GM21723 (cell line): Measurements from ENCODE around the gene KAT6B.

Experiments used
- ATAC-seq: cut with Tn5 transposase; IDR thresholded peaks from one replicate; pipeline ENCODE4 v1.9.1; 2021; ENCODE audit warnings: mild to moderate bottlenecking, moderate library complexity; ENCODE audit not compliant: unreplicated experiment

KAT6B gene

DNA sequence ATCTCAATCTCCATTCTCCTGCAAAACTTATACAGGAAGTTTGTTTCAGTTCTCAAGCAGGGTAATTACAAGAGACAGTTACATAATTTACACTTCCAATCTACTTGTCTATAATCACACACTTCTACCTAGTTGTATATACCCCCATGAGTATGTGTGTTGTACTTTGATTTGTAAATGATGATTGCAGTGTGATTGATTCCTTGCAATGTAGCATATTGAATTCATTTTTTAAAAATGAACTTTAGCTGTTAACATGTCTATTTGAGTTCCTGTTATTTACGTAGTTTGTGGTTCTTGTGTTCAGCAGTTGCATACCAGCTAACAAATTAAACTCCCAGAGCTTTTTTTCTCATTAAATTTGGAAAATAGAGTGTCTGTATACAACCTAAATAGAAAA is 182.6 kb downstream of the KAT6B start:
- no peak for ATAC-seq

DNA sequence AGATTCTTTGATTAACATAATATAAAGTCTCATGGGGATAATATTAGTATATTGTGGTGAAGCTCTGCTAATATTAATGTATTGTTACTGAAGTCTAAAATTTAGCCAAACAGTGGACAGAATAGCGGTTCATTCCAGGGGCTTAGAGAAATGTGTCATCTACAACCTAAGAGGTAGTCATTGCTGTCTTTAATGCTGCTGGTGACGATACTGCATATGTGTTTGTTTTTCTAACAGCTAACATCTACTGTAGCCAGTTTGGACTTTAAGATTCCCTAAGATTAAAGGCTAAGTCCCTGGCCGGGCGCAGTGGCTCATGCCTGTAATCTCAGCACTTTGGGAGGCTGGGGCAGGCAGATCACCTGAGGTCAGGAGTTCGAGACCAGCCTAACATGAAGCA is 183.0 kb downstream of the KAT6B start:
- no peak for ATAC-seq

DNA sequence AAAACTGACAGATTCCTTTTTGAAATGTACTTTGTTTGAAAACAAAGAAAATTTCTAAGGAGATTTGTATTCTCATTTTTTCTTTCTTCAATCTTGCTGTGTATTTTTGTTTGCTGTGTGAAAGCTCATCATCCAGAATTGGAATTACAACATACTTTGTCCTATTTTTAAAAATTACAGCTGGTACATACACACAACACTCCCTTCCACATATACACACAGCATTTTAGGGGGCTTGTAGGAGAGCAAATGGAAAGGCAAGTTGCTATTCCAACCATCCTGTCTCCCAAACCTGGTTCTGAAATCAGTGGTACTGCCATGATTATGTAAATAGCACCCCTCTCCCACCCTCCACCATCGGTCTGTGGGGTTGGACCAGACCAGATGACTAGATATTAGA is 184.0 kb downstream of the KAT6B start:
- no peak for ATAC-seq

DNA sequence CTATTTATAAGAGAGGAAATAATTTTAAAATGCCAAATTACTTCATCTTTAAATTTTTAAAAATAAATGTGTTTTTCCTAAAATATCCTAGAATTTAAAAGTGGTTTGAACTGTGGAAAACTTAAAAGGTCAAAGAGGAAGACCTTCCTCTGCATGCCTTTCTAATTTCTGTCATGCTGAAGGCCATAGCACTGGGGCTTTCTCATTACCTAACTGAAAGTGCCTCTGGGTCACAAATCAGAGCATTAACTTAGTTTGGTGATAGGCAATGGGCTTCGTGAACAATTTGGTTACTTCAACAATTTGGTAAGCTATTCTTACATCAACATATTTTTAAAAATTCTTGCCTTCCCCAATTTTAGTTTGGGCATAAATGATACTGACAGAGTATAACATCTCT is 184.8 kb downstream of the KAT6B start:
- ATAC-seq, result no peak

DNA sequence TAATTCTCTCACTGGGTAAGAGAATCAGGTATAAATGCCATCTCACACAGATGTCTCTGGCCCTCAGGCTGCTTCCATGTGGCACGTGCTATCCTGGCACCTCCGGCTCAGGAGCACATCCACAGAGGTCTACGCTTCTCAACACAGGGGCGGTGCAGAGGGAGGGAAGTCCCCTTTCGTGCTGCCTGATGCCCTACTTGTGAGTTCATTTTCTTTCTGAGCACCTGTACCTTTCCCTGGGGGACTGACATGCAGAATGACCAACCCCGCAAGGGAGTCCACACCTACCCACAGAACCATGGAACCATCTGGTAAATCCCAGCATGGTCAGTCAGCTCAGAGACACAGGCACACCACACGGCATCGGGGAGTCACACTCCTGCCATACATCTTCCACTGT is 186.1 kb downstream of the KAT6B start:
- ATAC-seq, result no peak

DNA sequence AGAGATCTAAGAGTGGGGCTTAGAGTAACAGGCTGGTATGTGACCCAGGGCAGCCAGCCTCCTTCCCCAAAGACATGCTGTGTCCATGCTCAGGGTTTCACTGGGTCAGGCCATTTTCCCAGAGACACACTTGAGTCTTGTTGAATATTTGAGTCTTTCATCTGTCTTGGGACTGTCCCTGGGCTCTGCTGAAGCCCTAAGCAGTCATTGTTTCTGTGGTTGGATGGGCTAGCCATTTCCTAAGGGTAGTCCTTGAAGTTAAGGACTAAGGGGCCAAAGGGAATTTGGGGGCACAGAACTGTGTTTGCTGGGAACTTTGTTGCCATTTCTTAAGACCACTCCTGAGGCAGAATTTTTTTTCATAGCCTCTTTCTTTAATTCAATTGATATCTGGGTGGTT is 186.6 kb downstream of the KAT6B start:
- ATAC-seq, result no peak

DNA sequence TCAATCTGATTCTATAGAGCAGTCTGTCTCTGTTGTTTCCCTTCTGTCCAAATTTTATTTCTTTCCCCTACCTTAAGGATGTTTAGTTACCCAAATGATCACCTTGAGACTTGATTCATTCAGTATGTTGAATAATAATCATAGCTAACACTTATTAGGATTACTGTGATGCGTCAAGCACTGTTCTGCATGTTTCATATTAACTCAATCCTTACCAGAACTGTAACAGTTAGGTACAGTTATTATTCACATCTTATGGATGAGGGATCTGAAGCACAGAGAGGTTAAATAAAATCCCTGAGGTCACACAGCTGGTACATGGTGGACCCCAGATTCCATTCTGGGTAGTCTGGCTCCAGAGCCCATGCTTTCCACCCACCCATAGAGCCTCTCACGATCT is 187.1 kb downstream of the KAT6B start:
- no peak for ATAC-seq

DNA sequence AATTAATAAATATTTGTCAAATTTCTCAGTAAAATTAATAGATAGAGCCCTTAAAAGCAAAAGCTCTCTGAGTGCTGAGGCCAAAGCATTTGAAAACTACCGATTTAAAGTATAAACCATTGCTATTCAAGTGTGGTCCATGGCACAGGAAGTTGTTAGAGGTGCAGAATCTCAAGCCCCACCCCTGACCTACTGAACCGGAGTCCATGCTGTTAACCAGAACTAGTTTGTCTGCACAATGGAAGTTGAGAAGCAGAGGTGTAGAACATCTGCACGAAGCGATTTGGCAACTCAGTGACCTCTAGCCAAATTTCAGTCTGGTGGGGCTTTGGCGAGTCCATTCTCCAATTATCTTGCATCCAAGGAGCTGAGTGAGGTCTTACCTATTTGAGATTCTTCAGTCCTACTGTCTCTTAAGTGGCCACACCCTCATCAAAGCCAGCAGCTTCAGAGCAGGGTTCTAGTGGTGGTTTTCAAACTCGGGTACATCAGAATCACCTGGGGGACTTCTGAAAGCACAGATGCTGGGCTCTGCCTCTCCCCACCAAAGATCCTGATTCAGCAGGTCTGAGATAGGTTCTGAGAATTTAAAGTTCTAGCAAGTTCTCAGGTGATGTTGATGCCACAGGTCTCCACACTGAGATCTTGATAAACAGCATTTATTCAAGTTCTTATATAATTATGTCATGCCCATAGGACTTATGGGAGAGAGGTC is 188.3 kb downstream of the KAT6B start:
- ATAC-seq, result no peak

DNA sequence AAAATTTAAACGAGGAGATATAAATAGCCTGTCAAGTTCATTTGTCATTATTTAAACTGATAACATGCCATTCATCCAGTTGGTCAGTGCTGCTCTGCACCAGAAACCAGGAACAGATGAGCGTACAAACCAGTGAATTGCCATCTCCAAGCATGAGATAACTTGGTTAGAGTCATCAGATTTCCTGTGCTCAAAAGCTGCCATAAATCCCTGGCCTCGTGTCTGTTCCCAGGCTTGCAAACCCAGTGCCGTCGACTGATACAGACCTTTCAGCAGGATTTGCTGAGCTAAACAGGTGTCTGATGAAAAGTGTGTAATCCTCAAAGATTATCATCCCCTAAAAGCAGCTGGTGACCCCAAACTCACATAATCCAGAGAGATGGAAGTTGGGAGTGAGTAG is 189.0 kb downstream of the KAT6B start:
- no peak for ATAC-seq

DNA sequence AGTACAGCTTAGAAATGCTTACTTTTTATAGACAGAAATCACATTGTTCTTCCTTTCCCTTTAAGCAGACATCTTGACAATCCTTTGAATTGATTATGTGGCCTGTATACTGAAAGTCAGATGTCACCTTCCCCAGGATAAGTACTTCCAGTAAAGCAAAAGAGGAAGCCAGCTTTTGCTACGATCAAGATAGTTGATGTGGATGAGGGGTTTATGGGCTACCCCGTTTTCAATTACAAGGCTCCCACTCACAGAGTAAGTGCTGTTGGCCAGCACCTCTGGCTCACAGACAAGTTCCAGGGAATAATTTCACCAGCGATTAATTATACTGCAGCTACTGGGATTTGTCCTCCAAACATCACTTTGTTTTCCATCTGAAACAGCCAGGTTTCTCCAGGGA is 189.9 kb downstream of the KAT6B start:
- no peak for ATAC-seq

DNA sequence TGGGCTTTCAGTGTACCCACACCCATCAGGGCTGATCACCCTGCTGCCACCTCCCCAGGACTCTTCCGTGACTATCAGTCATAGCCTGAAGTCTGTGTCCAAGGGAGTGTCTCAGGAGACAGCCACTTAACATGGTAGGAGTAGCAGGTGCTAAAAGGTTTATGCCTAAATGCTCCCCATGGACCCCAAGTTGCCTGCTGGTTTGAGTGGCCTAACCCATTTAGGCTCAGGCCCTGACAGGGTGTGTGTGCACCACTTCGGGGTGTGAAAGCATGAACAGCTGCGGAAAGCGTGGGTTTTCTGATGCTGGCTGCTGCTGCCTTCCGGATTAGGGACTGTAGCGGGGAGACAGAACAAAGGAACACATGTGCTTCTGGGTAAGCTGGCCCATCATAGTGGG is 191.9 kb downstream of the KAT6B start:
- ATAC-seq, result no peak

DNA sequence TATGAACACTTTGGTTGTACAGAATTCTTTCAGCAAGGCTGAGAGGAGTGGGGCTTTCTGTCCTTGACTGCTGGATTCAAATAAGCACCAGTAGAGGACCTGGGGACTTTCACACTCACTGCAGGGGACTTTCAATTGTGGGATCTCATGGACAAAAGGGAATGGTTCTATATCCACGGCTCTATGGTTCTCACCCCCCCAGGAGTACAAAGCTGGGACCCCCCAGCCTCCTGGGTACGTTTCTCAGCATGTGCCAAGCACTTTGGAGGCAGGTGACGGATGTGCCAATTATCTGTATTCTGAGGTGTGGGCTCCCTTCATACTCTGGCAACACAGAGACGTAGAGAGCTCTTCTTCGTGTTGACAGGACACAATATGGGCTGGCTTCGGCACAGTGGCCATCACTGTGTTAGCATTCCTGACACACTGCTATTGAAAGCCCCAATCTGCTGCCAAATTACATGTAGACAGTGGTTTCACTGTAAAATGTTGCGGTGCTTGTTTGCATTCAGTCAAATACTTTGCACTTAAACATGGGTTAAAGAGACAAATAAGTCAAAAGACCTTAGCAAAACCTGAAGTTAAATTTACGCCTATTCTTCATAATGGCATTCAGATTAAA is 192.4 kb downstream of the KAT6B start:
- no peak for ATAC-seq

DNA sequence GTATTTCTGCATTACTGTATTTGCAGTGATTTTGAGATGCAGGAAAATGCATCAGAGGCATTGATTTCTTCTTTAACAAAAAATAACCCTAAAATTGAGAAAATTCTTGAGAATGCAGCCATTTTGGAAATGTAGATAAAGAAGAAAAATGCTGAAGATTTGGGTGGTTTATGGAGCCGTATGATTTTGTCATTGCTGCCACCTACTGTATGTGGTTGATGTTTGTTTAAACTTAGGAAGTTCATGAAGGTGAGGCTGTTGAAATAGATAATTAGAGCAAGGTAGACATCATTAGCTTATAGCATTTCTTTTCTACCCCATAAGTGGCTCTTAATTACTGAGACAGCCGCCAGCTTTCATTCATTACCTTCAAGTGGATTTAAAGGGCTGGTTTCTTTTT is 193.0 kb downstream of the KAT6B start:
- no peak for ATAC-seq

DNA sequence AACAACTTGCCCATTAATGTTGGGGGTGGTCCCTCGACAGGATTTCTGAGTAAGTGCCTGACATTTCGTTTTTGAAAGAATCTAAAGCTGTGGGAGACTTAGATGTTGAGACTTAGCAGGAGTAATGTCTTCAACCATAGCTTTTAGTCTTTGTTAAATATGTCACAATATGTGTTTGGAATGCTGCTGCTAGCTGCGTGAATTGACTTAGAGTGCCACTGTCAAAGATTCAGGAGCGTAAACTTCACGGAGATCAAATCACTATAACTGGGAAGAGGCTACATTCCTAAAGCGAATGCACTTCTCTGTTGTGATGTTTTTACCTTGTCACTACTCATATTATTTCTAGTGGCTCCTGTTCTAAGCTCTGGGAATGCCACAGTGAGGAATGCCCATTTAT is 193.8 kb downstream of the KAT6B start:
- ATAC-seq, result no peak

DNA sequence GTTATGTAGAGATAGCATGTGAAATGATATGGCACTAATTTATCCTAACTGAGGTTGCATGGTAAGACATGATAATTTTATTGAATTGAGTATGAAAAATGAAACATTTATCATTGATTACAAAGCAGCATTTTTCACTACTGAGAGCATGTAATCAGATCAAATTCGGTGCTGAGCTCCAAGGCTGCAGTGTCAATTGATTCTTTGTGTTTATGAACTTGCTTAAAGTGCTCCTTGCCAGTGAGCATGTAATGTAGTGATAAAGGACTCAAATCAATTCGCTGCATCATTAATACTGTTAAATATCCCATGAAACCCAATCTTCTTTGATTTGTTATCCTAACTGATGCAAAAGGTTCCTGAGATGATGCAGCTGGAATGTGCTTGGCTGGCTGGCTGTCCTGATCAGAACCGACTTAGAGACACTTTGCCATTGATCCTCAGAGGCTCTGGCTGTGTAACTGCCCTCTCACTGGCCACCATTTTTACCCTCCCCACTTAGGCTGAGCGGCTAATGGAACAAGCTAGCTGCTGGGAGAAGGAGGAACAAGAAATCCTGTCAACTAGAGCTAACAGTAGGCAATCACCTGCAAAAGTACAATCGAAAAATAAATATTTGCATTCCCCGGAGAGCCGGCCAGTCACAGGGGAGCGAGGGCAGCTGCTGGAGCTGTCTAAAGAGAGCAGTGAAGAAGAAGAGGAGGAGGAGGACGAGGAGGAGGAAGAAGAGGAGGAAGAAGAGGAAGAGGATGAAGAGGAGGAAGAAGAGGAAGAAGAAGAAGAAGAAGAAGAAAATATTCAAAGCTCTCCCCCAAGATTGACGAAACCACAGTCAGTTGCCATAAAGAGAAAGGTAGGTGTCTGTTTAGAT is 195.2 kb downstream of the KAT6B start:
- ATAC-seq, result no peak

DNA sequence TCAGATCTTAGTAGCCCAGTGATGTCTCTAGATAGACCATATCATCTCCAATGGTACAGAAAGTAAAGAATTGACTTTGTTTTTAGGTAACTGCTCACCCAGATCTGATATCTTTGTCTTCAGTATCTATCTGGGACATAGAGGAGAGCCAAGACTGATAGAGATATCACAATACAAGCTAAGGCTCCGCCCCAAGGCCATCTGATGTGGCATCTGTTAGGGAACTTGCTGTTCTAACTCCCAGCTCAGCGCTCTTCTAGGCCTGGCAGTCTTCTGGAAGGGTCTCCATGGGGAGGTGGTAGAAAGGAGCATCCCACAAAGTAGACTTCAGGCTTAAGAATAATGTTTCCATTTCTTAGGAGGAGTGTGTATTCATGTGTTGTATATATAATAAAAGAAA is 196.7 kb downstream of the KAT6B start:
- ATAC-seq, result no peak

DNA sequence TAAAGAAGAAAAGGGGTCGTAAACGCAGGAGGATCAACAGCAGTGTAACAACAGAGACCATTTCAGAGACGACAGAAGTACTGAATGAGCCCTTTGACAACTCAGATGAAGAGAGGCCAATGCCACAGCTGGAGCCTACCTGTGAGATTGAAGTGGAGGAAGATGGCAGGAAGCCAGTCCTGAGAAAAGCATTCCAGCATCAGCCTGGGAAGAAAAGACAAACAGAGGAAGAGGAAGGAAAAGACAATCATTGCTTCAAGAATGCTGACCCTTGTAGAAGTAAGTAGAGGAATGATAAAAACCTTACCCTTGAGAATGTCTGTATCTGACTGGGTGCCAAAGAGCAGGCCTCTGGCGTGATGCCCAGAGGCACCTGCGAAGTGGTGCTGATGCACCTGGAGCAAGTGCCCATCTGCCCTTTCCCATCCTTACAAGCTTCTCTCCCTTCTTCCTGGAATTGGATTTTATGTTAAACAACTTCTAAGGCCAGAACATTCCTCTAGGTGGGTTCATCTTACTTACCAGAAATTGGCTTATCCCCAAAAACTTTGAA is 198.6 kb downstream of the KAT6B start:
- ATAC-seq, result no peak

DNA sequence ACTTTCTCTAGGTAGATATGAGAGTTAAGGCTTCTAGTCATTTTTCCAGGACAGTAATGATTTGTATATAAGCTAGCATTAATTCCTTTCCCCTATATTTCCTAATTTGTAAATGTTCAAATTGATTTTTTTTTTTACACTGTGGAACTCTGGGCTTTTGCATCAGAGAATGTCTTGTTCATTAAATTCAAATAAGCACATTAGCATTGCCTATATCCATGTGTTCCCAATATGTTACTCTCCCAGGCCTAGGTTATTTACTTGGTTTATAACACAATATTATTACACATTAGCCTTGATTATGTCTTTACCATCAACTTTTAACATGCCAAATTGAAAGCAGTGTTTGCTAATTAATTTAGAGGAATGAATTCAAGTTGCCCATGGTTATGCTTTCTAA is 201.6 kb downstream of the KAT6B start:
- ATAC-seq, result no peak

DNA sequence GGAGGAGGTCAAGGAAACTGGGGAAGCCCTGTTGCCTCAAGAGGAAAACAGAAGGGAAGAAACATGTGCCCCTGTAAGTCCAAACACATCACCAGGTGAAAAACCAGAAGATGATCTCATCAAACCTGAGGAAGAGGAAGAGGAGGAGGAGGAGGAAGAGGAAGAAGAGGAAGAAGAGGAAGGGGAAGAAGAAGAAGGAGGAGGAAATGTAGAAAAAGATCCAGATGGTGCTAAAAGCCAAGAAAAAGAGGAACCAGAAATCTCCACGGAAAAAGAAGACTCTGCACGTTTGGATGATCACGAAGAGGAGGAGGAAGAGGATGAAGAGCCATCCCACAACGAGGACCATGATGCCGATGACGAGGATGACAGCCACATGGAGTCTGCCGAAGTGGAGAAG is 202.3 kb downstream of the KAT6B start:
- ATAC-seq, result no peak

DNA sequence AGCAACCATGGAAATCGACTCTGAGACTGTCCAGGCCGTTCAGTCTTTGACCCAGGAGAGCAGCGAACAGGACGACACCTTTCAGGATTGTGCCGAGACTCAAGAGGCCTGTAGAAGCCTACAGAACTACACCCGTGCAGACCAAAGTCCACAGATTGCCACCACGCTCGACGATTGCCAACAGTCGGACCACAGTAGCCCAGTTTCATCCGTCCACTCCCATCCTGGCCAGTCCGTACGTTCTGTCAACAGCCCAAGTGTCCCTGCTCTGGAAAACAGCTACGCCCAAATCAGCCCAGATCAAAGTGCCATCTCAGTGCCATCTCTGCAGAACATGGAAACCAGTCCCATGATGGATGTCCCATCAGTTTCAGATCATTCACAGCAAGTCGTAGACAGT is 203.0 kb downstream of the KAT6B start:
- ATAC-seq, result no peak

DNA sequence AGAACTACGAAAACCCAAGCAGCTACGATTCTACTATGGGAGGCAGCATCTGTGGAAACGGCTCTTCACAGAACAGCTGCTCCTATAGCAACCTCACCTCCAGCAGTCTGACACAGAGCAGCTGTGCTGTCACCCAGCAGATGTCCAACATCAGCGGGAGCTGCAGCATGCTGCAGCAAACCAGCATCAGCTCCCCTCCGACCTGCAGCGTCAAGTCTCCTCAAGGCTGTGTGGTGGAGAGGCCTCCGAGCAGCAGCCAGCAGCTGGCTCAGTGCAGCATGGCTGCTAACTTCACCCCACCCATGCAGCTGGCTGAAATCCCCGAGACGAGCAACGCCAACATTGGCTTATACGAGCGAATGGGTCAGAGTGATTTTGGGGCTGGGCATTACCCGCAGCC is 203.5 kb downstream of the KAT6B start:
- ATAC-seq, result no peak

DNA sequence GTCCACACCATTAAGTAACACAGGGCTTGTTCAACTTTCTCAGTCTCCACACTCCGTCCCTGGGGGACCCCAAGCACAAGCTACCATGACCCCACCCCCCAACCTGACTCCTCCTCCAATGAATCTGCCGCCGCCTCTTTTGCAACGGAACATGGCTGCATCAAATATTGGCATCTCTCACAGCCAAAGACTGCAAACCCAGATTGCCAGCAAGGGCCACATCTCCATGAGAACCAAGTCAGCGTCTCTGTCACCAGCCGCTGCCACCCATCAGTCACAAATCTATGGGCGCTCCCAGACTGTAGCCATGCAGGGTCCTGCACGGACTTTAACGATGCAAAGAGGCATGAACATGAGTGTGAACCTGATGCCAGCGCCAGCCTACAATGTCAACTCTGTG is 204.0 kb downstream of the KAT6B start:
- no peak for ATAC-seq
